Osteocyte (in vitro differentiated cells): ENCODE results near the gene C6orf120. TPM values are rescaled to one million over a fixed set of nuclear protein-coding genes. Genes with fewer than 3 reads are reported as not detected.

Experiments
- DNase-seq: peaks from one replicate; pipeline ENCODE4 v3.0.0; 2021; ENCODE audit warnings: mixed read lengths; ENCODE audit not compliant: unreplicated experiment; ENCODE audit errors: extremely low spot score
- H3K27ac Mint-ChIP-seq: one replicate; pipeline ENCODE4 v1.8.0; 2021; ENCODE audit warnings: mild to moderate bottlenecking, mixed read lengths; ENCODE audit not compliant: unreplicated experiment
- H3K27me3 Mint-ChIP-seq: one replicate; pipeline ENCODE4 v1.8.0; 2021; ENCODE audit warnings: mixed read lengths; ENCODE audit not compliant: unreplicated experiment
- H3K36me3 Mint-ChIP-seq: one replicate; pipeline ENCODE4 v1.8.0; 2021; ENCODE audit warnings: mixed read lengths; ENCODE audit not compliant: unreplicated experiment
- H3K4me1 Mint-ChIP-seq: one replicate; pipeline ENCODE4 v1.8.0; 2021; ENCODE audit warnings: mixed read lengths; ENCODE audit not compliant: unreplicated experiment
- H3K4me3 Mint-ChIP-seq: one replicate; pipeline ENCODE4 v1.8.0; 2021; ENCODE audit warnings: mild to moderate bottlenecking, moderate library complexity, mixed read lengths; ENCODE audit not compliant: unreplicated experiment
- H3K9me3 Mint-ChIP-seq: one replicate; pipeline ENCODE4 v1.8.0; 2021; ENCODE audit warnings: mixed read lengths; ENCODE audit not compliant: unreplicated experiment
- total RNA-seq: library from RNA; stranded (reverse); gene quantifications from 2 replicates; pipeline ENCODE4 v1.2.1, GENCODE V29; 2021
- TF ChIP-seq, protein P1 (sequence below): fragments of 200-600 bp; sonication (generic); IDR thresholded peaks from 2 replicates; pipeline ENCODE4 v1.5.0; 2021; ENCODE audit warnings: antibody characterized with exemption, mild to moderate bottlenecking, moderate library complexity

The C6orf120 gene
- total RNA-seq, 1 donor from 2014 or later, result 33.1 TPM

DNA sequence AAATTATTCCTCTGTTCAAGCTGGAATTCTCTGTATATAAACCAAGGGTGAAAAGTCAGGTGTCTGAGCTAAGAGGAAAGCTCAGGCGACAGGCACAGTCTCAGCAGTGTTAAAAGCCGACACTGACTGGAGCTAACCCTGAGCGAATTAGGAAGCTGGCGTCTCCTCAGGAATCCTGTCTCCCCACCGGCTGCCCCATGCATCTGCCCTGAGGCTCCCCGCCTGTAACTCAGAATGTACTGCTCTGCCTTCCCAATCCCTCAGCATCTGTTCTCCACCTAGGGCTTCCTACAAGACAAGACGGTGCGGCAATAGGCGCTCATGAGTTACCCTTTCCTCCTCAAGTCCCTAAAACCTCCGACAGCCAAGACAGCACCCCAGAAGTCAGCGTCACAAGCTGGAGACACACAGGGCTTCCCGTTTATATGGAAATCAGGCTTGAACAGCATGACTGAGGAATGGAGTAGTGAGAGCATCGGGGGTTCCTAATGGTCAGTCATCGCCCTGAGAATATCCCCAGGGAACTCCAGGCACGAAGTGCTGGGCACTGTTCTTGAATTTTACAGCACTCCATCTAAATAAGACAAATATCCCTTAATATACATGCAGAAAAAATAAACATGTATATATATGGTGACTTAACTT lies 33.6 kb upstream of the C6orf120 start:
- peaks cover 30% of the 10 kb centered on the region for H3K36me3 Mint-ChIP-seq
- peaks cover 3% of the 10 kb centered on the region for H3K4me1 Mint-ChIP-seq
- H3K4me3 Mint-ChIP-seq, result no peak overlapping the region
- TF ChIP-seq, protein P1, sequence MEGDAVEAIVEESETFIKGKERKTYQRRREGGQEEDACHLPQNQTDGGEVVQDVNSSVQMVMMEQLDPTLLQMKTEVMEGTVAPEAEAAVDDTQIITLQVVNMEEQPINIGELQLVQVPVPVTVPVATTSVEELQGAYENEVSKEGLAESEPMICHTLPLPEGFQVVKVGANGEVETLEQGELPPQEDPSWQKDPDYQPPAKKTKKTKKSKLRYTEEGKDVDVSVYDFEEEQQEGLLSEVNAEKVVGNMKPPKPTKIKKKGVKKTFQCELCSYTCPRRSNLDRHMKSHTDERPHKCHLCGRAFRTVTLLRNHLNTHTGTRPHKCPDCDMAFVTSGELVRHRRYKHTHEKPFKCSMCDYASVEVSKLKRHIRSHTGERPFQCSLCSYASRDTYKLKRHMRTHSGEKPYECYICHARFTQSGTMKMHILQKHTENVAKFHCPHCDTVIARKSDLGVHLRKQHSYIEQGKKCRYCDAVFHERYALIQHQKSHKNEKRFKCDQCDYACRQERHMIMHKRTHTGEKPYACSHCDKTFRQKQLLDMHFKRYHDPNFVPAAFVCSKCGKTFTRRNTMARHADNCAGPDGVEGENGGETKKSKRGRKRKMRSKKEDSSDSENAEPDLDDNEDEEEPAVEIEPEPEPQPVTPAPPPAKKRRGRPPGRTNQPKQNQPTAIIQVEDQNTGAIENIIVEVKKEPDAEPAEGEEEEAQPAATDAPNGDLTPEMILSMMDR, result no peak
- no peak overlapping the region for H3K27ac Mint-ChIP-seq
- no peak for DNase-seq
- H3K27me3 Mint-ChIP-seq, result no peaks in the 10 kb centered on the region
- no peaks in the 10 kb centered on the region for H3K9me3 Mint-ChIP-seq

DNA sequence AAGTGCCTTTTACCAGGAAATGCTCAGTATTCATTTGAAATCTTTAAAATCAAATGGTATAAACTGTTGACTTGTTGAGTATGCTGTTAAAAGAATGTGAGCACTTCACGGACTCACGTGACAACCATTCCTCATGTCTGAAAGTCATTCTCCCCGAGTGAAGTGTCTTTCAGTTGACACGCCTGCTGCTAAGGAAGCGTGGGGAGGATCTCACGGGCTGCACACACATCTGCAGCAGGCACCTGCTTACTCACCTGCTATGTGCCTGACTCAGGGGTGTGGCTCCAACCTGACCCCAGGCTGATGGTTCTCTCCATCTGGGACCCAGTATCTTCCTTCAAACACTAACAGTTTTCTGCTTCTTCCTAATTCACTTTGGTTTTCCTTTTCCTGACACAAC lies 32.8 kb upstream of the C6orf120 start:
- Mint-ChIP-seq H3K4me1 (peaks cover 3% of the 10 kb centered on the region), H3K9me3 (peaks cover 5% of the 10 kb centered on the region), H3K36me3 (peaks cover 31% of the 10 kb centered on the region), H3K27ac (no peak overlapping the region), H3K27me3 (no peaks in the 10 kb centered on the region), H3K4me3 (no peak overlapping the region)
- TF ChIP-seq, protein P1, result no peak
- DNase-seq, result no peak

DNA sequence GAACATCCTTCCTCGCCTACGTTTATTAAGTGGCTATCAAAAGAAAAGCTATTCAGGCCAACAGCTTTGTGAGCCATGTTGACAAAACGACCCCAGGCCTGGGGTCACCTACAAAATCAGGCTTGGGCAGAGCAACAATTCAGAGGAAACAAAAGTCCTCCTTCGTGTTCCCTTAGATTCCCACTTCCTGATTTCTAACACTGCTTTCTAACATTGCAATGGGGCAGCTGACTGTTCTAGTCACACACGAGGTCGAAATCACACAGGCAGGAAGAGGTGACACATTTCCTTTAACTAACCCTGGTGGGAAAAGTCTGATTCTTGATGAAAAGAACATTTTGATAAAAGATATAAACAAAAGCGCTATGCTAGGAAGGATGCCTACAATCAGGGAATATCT lies 32.0 kb upstream of the C6orf120 start:
- peaks cover 3% of the 10 kb centered on the region for H3K4me1 Mint-ChIP-seq
- H3K9me3 Mint-ChIP-seq, result peaks cover 8% of the 10 kb centered on the region
- DNase-seq, result no peak
- no peak overlapping the region for H3K27ac Mint-ChIP-seq
- TF ChIP-seq, protein P1, result no peak
- no peaks in the 10 kb centered on the region for H3K27me3 Mint-ChIP-seq
- no peak overlapping the region for H3K4me3 Mint-ChIP-seq
- H3K36me3 Mint-ChIP-seq, result peaks cover 32% of the 10 kb centered on the region

DNA sequence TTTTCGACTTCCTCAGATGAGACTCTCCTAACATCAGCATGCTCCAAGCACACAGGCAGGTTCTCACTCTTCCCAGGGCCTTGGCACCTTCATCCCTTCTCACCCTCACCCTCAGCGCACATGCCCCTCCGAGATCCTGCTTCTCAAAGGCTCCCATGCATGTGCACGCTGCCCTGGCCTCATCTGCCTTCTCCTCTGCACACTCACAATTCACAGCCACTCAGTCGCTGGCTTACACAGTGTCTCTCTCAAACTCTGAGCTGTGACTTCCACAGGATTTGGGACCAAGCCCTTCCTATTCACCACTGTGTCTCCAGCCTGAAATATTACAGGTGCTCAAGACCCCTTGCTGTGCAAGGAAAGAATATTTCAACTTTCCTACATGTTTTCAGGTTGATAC lies 30.4 kb upstream of the C6orf120 start:
- Mint-ChIP-seq H3K27me3 (no peaks in the 10 kb centered on the region), H3K9me3 (peaks cover 8% of the 10 kb centered on the region), H3K36me3 (peaks cover 37% of the 10 kb centered on the region), H3K27ac (no peak overlapping the region), H3K4me1 (peaks cover 3% of the 10 kb centered on the region), H3K4me3 (no peak overlapping the region)
- DNase-seq, result no peak
- TF ChIP-seq, protein P1, result no peak

DNA sequence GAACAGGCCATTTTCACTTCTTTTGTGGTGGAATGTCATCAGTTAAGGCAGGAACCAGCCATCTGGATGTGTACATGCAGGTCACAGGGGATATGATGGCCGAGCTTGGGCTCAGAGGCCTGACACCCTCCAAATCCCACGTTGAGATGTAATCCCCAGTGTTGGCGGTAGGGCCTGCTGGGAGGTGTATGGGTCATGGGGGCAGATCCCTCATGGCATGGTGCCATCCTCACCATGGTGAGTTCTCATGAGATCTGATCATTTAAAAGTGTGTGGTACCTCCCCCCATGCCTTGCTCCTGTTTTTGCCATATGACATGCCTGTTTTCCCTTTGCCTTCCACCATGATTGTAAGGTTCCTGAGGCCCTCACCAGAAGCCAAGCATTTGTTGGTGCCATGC lies 26.9 kb upstream of the C6orf120 start:
- DNase-seq, result no peak
- H3K4me1 Mint-ChIP-seq, result peaks cover under 1% of the 10 kb centered on the region
- peaks cover 49% of the 10 kb centered on the region for H3K36me3 Mint-ChIP-seq
- H3K4me3 Mint-ChIP-seq, result no peak overlapping the region
- TF ChIP-seq, protein P1, result no peak
- peaks cover 13% of the 10 kb centered on the region for H3K9me3 Mint-ChIP-seq
- H3K27me3 Mint-ChIP-seq, result no peaks in the 10 kb centered on the region
- H3K27ac Mint-ChIP-seq, result no peak overlapping the region
